Prostate gland (tissue), 2 donors: ENCODE data around the gene PDIA3.

ENCODE experiments used
- POLR2A ChIP-seq: fragments of 450-650 bp; IDR thresholded peaks from one replicate; pipeline ENCODE4 v1.6.1; 2016; ENCODE audit warnings: antibody characterized with exemption, mild to moderate bottlenecking
- POLR2AphosphoS5 ChIP-seq: sonication (generic); formaldehyde crosslinking; IDR thresholded peaks from one replicate; pipeline ENCODE4 v1.6.1; 2017; ENCODE audit warnings: antibody characterized with exemption
- TF ChIP-seq, protein P1 (sequence below), 4 experiments: fragments of 200-600 bp in 2 of 4; fragments of 450-650 bp in 2 of 4; sonication (generic) in 2 of 4; IDR thresholded peaks; 1 replicate in 3 of 4; 2 replicates in 1 of 4; pipeline ENCODE4 v1.5.1; 2016 to 2019; ENCODE audit warnings: antibody characterized with exemption in 4 of 4, mild to moderate bottlenecking in 2 of 4, moderate library complexity in 2 of 4

DNA sequence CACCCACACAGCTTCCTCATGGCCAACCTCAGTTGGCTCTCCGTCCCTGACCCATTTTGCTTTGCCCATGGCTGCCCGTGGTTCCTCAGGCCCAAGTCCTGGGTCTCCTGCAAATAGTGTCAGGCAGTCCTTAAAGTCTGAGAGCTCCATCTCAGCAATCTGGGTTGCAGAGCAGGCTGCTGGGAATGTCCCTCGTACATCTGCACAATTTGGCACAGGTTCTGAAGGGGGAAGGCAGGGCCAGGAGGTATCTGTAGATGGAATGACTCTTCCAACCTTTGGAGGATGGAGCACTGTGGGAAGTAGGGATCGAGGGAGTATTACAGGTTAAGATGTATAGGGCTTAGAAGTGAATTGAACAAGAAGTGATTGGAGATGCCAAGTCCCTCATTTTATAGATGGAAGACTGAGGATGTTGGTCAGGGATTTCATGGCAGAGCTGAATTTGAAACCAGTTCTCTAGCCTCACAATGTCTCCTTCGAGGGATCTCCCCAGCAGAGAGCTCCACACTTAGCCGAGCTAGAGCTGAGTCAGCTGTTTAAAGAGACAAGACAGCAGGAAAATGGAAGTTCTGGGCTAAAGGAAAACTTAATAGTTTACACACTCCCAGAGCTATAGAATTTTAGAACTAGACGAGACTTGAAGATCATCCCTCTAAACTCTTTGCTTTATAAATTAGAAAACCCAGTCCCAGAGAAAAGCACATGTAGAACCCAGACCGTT is 43.4 kb upstream of the PDIA3 start:
- TF ChIP-seq, protein P1, sequence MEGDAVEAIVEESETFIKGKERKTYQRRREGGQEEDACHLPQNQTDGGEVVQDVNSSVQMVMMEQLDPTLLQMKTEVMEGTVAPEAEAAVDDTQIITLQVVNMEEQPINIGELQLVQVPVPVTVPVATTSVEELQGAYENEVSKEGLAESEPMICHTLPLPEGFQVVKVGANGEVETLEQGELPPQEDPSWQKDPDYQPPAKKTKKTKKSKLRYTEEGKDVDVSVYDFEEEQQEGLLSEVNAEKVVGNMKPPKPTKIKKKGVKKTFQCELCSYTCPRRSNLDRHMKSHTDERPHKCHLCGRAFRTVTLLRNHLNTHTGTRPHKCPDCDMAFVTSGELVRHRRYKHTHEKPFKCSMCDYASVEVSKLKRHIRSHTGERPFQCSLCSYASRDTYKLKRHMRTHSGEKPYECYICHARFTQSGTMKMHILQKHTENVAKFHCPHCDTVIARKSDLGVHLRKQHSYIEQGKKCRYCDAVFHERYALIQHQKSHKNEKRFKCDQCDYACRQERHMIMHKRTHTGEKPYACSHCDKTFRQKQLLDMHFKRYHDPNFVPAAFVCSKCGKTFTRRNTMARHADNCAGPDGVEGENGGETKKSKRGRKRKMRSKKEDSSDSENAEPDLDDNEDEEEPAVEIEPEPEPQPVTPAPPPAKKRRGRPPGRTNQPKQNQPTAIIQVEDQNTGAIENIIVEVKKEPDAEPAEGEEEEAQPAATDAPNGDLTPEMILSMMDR (IDR thresholded peaks at IDR 0.05), result no peak
- TF ChIP-seq POLR2A, result no peak
- no peak for TF ChIP-seq POLR2AphosphoS5
